ENCODE measurements around the gene ZNF74.
"Not testable (repeated sequence)": the region's sequence is repeated elsewhere in the genome, so short reads cannot be mapped to it uniquely, and the experiment has no call there.

ZNF74 gene

GRCh38 chr22:20376983-20377382 is 17.0 kb upstream of the ZNF74 start:
- not testable (repeated sequence) for DNase-seq

DNA sequence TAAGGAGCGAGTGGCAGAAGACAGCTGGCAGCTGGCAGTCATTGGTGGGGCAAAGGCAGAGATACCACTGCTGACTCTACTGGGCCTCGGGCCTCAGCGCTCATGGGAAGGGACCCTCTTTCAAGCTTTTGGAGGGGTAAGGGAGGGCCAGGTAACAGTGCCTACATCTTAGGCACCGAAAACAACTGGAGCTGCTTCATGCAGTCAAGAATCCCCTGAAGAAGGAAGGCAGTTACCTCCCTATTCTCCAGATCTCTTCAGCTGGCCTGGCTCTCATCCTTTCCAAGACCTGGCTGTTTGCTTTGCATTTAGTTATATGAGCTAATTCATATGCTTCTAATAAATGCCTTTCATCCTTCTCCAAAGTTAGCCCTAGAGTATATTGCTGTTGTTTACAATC is 15.8 kb upstream of the ZNF74 start:
- DNase-seq, result no peak

DNA sequence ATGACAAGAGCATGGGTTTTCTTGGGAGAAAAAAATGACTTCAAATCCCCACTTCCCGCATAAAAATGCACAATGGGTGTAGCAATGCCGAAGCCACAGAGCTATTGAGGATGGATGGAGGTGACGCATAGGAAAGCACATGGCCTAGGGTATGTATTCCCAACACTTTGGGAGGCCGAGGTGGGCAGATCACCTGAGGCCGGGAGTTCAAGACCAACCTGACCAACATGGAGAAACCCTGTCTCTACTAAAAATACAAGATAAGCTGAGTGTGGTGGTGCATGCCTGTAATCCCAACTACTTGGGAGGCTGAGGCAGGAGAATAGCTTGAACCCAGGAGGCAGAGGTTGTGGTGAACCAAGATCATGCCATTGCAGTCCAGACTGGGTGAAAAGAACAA is 15.3 kb upstream of the ZNF74 start:
- DNase-seq, result not testable (repeated sequence)

GRCh38 chr22:20380486-20380885 is 13.5 kb upstream of the ZNF74 start:
- no peak for DNase-seq

GRCh38 chr22:20383538-20383937 is 10.4 kb upstream of the ZNF74 start:
- DNase-seq, result no peak

- no peak for DNase-seq
These were observed 9.8 kb upstream of the ZNF74 start for GRCh38 chr22:20384171-20384570.

DNA sequence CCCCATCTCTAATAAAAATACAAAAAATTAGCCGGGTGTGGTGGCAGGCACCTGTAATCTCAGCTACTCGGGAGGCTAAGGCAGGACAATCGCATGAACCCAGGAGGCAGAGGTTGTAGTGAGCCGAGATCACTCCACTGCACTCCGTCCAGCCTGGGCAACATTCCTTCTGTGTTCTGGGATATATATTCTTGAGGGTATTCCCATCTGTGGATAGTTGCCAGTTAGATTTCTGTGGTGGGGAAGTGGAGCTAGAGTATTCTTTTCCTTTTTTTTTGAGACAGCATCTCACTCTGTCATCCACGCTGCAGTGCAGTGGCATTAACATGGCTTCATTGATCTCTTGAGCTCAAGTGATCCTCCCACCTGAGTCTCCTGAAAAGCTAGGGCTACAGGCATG is 9.1 kb upstream of the ZNF74 start:
- DNase-seq, result no peak

- no peak for DNase-seq
These were observed 7.6 kb upstream of the ZNF74 start for GRCh38 chr22:20386336-20386735.

- no peak for DNase-seq
These were observed 7.0 kb upstream of the ZNF74 start for GRCh38 chr22:20386972-20387371.

- no peak for DNase-seq
These were observed 5.8 kb upstream of the ZNF74 start for GRCh38 chr22:20388200-20388599.

- DNase-seq, result no peak
These were observed 4.7 kb upstream of the ZNF74 start for GRCh38 chr22:20389288-20389687.

- no peak for DNase-seq
These were observed 3.5 kb upstream of the ZNF74 start for GRCh38 chr22:20390394-20390907.

DNA sequence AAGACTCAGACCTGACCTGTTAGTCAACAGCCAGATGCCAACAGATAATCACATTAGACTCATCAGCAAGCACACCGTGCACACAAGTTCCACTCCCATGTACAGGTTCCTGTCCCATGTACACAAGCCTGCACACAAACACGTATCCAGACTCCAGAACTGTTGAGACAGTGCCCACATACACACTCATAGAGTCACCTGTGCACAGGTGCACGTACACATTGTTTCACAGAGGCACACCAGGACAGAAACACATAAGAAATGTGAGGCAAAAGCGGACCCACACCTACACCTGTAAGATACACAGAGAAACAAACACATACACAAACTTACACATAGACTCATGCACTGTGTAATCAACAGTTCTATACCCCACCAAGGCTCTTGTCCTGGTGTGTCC is 2.7 kb upstream of the ZNF74 start:
- DNase-seq, result no peak

- not testable (repeated sequence) for DNase-seq
These were observed 1.5 kb upstream of the ZNF74 start for GRCh38 chr22:20392365-20392881.

DNA sequence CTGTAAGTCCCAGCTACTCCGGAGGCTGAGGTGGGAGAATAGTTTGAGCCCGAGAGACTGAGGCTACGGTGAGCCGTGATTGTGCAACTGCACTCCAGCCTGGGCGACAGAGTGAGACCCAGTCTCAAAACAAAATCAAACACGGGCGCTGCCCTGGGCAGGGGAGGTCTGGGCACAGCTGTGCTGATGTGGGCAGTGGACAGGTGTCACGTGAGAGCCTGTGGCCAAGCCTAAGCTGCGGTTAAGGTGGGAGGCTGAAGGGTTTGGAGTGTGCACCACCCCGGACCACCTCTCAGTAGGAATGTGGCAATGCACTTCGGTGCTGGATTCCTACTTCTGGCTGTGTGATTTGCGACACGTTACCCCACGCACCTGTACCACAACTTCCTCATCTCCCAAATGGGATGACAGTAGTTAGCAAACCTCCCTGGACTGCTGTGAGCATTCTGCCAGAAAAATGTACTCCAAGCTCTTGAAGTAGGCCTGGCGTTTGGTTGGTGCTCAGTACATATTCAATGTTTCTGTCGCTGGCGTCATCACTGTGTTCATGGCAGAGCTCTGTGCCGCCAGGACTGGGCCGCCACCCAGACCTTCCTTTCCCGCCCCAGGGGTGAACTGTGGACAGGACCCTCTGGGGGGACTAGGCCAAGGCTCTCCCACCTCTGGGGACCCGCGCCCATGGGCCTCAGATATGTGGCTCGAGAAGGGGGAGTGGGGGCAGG is 807 bp upstream of the ZNF74 start:
- no peak for DNase-seq

DNA sequence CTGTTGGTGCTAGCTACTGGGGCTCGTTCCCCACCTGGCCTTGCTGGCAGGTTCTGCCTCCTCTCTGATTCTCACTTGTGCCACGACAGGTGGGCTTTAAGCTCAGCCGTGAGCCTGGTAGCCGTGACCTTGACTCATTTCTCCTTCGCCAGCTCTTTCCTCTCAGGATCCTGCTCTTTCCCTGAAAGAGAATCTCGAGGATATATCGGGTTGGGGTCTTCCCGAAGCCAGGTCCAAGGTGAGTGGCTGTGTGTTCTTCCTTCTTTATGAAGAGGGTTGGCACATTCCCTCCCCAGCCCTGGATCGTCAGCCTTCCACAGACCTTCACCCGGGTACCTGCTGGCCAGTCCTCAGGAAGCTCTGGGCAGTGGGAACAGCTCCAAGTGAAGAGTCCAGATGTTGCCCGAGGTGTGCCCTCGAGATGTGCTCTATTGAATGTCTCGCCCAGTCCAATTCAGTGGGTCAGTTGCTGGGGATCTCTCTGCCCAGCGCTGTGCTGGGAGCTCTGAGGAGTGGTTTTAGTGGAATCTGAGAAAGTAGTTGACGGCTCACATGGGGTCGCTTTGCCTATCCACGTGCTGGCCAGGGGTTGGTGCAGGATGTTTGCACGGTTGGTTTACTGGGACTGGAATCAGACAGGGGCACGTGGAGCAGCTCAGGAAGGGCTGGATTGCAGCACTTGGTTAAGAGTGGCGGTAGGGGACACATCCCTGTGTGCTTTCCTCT is 1.4 kb downstream of the ZNF74 start:
- DNase-seq, result no peak

- DNase-seq, result no peak
These were observed 1.9 kb downstream of the ZNF74 start for GRCh38 chr22:20395907-20396287.

DNA sequence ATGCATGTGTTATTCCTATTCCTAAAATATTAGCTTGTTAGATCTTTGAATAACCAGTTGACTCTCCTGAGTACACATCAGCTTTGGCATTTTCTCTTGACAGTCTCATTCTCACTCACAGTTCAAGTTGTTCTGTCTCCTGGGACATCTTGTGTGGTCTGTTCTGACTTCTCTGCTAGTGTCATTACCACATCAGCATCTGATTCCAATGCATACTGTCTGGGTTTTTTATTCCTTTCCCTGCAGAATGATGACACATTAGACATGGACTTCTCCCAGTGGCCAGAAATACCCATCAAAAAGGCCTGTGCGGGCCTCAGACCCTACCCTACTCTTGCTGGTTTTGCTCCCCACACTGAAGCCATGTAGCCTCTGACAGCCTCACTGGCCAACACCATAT is 2.7 kb downstream of the ZNF74 start:
- DNase-seq, result no peak

- no peak for DNase-seq
These were observed 3.5 kb downstream of the ZNF74 start for GRCh38 chr22:20397498-20397897.

DNA sequence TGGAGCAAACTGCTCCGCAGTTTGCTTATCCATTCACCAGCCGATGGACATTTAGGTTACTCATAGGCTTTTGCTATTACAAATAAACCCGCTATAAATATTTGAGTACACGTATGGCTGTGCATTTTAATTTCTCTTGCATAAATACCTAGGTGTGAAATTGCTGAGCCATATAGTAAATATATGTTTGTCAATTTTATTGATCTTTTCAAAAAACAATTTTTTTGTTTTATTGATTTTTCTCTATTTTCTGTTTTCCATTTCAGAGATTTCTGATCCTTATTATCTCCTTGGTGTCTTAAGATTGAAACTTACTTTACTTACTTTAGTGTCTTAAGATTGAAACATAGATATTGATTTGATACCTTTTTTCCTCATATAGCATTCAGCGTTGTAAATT is 4.5 kb downstream of the ZNF74 start:
- no peak for DNase-seq

GRCh38 chr22:20399866-20400605 is 6.1 kb downstream of the ZNF74 start:
- DNase-seq, result no peak

DNA sequence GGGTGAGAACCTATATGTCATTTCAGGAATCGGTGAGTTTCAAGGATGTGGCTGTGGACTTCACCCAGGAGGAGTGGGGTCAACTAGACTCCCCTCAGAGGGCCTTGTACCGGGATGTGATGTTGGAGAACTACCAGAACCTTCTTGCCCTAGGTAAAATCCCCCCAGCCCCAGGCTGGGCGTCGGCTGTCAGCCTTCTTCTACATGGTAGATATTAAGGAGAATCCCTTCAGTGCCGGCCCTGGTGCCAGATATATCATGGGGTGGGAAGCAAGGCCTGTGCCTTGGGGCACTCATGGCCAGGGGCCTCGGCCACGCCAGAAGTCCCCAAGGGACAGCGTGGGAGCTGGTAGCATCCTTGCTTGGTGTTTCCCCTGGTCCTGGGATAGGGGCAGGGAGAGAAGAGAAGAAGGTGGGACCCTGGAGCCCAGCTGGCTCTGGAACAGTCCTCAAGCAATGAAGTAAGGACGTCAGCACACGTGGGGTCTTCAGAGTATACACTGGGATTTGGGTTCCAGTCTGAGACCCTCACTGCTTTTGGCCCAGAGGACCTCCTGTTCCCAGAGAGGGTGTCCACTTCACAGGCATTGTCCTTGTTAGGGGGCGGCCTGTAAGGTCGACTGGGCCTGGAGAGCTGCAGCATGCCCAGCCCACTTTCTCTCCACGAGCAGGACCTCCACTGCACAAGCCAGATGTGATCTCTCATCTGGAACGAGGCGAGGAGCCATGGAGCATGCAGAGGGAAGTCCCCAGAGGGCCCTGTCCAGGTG is 6.8 kb downstream of the ZNF74 start:
- no peak for DNase-seq
